A549 (cell line): ENCODE results near the gene RPL26.
"Not testable (repeated sequence)": the region's sequence is repeated elsewhere in the genome, so short reads cannot be mapped to it uniquely, and the experiment has no call there.

Experiments used
- CEBPB ChIP-seq, 2 experiments: fragments of >200 bp in 1 of 2; sonication (Bioruptor Twin) in 1 of 2; formaldehyde crosslinking in 1 of 2; IDR thresholded peaks; 2 replicates each; pipeline ENCODE4 v1.6.1; 2012 to 2016
- CHD4 ChIP-seq: fragments of 200-600 bp; sonication (generic); IDR thresholded peaks from 2 replicates; pipeline ENCODE4 v1.6.1; 2016; ENCODE audit warnings: antibody characterized with exemption, mild to moderate bottlenecking, borderline replicate concordance
- EP300 ChIP-seq, 2 experiments: fragments of >200 bp; sonication (Bioruptor Twin); formaldehyde crosslinking; IDR thresholded peaks; 2 replicates in 1 of 2; 3 replicates in 1 of 2; pipeline ENCODE4 v1.6.1; 2016 to 2017
- HDAC2 ChIP-seq: fragments of 200-600 bp; sonication (generic); IDR thresholded peaks from 2 replicates; pipeline ENCODE4 v1.6.1; 2016
- HEYL ChIP-seq: fragments of 250-450 bp; sonication (Bioruptor Pico); IDR thresholded peaks from 2 replicates; pipeline ENCODE4 v1.8.0; 2021; ENCODE audit warnings: mild to moderate bottlenecking, moderate library complexity
- MYC ChIP-seq: IDR thresholded peaks from 2 replicates; pipeline ENCODE4 v1.6.1; 2012; ENCODE audit warnings: mild to moderate bottlenecking, inconsistent platforms, low read length, improper control_type of control experiment, borderline replicate concordance
- POLR2A ChIP-seq: IDR thresholded peaks from 2 replicates; pipeline ENCODE4 v1.6.1; 2012; ENCODE audit warnings: mild to moderate bottlenecking, low read length
- RAD21 ChIP-seq, 2 experiments: fragments of >200 bp in 1 of 2; sonication (Bioruptor Twin) in 1 of 2; formaldehyde crosslinking in 1 of 2; IDR thresholded peaks in 1 of 2; conservative IDR thresholded peaks in 1 of 2; 2 replicates in 1 of 2; 3 replicates in 1 of 2; pipeline ENCODE4 v1.6.1; 2012 to 2018; ENCODE audit warnings: inconsistent platforms in 1 of 2
- RCOR1 ChIP-seq: fragments of 150-350 bp; IDR thresholded peaks from 2 replicates; pipeline ENCODE4 v1.6.1; 2014; ENCODE audit warnings: antibody characterized with exemption, low read length, low read depth
- SMC3 ChIP-seq: fragments of >200 bp; sonication (Bioruptor Twin); formaldehyde crosslinking; IDR thresholded peaks from 3 replicates; pipeline ENCODE4 v1.6.1; 2018; ENCODE audit warnings: inconsistent platforms
- SREBF2 ChIP-seq: fragments of 450-650 bp; IDR thresholded peaks from 2 replicates; pipeline ENCODE4 v1.6.1; 2014; ENCODE audit warnings: mild to moderate bottlenecking, moderate library complexity
- TF ChIP-seq, protein P1 (sequence below): fragments of >200 bp; sonication (Bioruptor Twin); formaldehyde crosslinking; IDR thresholded peaks from 3 replicates; pipeline ENCODE4 v1.5.1; 2016
- TF ChIP-seq, protein P2 (sequence below): IDR thresholded peaks from 2 replicates; pipeline ENCODE4 v1.6.1; 2012
- TF ChIP-seq, protein P3 (sequence below): fragments of >200 bp; sonication (Bioruptor Twin); formaldehyde crosslinking; IDR thresholded peaks from 3 replicates; pipeline ENCODE4 v1.6.1; 2016

DNA sequence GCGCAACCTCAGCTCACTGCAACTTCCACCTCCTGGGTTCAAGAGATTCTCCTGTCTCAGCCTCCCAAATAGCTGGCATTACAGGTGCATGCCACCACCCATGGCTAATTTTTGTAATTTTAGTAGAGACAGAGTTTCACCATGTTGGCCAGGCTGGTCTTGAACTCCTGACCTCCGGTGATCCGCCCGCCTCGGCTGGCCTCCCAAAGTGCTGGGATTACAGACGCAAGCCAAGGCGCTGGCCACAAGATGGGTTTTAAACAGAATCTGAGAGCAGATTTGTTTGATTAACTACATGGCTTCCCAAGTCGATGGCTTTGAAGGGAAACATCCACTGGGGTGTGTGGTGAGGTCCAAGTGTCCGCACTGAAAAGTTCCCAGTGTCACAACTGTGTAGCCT is 11.5 kb upstream of the RPL26 start:
- TF ChIP-seq, protein P1, sequence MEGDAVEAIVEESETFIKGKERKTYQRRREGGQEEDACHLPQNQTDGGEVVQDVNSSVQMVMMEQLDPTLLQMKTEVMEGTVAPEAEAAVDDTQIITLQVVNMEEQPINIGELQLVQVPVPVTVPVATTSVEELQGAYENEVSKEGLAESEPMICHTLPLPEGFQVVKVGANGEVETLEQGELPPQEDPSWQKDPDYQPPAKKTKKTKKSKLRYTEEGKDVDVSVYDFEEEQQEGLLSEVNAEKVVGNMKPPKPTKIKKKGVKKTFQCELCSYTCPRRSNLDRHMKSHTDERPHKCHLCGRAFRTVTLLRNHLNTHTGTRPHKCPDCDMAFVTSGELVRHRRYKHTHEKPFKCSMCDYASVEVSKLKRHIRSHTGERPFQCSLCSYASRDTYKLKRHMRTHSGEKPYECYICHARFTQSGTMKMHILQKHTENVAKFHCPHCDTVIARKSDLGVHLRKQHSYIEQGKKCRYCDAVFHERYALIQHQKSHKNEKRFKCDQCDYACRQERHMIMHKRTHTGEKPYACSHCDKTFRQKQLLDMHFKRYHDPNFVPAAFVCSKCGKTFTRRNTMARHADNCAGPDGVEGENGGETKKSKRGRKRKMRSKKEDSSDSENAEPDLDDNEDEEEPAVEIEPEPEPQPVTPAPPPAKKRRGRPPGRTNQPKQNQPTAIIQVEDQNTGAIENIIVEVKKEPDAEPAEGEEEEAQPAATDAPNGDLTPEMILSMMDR = not testable (repeated sequence)
- not testable (repeated sequence) for TF ChIP-seq EP300 (IDR thresholded peaks at IDR 0.05); RAD21 (conservative IDR thresholded peaks at IDR 0.05 in 1 of 2, IDR thresholded peaks at IDR 0.05 in 1 of 2); RCOR1; MYC; SREBF2; POLR2A; CEBPB (IDR thresholded peaks at IDR 0.05); HDAC2; HEYL; SMC3; CHD4
- TF ChIP-seq, protein P2, sequence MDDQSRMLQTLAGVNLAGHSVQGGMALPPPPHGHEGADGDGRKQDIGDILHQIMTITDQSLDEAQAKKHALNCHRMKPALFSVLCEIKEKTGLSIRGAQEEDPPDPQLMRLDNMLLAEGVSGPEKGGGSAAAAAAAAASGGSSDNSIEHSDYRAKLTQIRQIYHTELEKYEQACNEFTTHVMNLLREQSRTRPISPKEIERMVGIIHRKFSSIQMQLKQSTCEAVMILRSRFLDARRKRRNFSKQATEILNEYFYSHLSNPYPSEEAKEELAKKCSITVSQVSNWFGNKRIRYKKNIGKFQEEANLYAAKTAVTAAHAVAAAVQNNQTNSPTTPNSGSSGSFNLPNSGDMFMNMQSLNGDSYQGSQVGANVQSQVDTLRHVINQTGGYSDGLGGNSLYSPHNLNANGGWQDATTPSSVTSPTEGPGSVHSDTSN = not testable (repeated sequence)
- TF ChIP-seq, protein P3, sequence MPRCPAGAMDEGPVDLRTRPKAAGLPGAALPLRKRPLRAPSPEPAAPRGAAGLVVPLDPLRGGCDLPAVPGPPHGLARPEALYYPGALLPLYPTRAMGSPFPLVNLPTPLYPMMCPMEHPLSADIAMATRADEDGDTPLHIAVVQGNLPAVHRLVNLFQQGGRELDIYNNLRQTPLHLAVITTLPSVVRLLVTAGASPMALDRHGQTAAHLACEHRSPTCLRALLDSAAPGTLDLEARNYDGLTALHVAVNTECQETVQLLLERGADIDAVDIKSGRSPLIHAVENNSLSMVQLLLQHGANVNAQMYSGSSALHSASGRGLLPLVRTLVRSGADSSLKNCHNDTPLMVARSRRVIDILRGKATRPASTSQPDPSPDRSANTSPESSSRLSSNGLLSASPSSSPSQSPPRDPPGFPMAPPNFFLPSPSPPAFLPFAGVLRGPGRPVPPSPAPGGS = not testable (repeated sequence)
